Astrocyte of the hippocampus (primary cell): ENCODE results near the gene GSK3B.

Source experiments
- DNase-seq: peaks from one replicate; pipeline ENCODE4 v3.0.0; 2011; ENCODE audit warnings: low read depth, low spot score

Gene GSK3B

DNA sequence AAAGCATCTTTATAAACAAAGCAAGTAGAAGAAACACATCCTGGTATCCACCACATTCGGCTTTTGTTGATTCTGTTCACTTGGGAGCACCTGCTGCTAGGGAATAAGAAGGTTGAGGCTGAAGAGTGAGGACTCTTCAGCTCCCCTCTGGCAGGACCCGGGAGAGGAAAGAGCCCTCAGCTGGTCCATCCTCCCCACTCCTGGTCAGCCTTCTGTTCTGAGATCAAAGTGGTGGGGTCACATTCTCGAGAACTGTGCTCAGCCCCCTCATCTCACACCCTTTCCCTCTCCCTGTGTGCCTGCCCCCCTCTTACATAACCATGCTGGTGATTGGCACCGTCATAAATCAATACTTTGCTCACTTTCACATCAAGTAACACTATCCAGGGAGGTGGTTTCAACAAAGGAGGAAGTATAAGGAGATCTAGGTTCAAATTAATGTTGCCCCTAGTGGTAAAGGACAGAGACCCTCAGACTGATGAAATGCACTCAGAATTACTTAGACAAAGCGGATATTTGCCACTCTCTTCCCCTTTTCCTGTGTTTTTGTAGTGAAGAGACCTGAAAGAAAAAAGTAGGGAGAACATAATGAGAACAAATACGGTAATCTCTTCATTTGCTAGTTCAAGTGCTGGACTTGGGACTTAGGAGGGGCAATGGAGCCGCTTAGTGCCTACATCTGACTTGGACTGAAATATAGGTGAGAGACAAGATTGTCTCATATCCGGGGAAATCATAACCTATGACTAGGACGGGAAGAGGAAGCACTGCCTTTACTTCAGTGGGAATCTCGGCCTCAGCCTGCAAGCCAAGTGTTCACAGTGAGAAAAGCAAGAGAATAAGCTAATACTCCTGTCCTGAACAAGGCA lies 312.7 kb downstream of the GSK3B start, which contains the start of gene NR1I2:
Gene NR1I2 (plus strand): TSS at position 772 of the 869 bp plus-strand sequence.
- DNase-seq = no peak

DNA sequence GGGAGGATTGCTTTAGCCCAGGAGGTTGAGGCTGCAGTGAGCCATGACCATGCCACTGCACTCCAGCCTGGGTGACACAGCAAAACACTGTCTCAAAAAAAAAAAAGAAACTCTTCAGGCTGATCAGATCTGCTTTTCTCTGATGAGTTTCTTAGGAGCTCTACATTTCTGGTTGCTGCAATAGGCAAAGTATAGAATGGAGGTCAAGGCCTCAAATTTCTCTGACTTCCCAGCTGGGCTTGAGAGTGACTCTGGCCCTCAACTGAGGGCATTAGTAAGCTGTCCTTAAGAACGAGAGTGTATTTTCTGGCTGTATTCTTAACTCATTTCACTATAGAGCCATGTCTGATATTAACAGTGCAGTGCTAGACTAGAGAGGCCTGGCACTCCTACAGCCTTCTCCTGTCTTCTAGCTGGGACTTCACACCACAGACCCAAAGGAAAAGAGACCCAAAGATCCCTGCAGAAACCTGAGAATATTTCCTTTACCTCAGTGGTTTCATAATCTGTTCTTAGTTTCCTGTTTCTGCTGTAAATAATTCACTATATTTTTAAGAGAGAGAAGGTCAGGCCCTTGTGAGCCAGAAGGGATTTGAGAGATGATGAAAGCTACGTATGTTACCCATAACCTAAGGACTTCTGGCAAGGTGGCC lies 314.4 kb downstream of the GSK3B start:
- no peak for DNase-seq

GRCh38 chr3:119778811-119779210 lies 315.4 kb downstream of the GSK3B start:
- no peak for DNase-seq

DNA sequence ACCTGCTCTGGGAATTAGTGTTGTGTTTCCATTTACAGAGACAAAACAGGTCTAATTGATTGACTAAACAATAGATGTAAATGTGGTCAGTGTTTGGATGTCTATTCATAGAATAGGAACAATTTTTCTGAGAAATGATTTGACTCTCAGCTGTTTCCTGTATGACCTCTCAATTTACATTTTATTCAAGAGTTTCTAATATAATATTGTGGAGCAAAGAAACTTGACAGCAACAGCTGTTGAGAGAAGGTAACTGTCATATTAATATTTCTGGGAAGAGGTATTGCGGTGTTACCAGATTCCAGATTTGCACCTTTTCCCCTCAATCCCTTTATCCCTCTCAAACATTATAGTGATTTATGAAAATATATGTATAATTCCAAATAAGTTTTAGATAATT lies 316.1 kb downstream of the GSK3B start:
- no peak for DNase-seq

DNA sequence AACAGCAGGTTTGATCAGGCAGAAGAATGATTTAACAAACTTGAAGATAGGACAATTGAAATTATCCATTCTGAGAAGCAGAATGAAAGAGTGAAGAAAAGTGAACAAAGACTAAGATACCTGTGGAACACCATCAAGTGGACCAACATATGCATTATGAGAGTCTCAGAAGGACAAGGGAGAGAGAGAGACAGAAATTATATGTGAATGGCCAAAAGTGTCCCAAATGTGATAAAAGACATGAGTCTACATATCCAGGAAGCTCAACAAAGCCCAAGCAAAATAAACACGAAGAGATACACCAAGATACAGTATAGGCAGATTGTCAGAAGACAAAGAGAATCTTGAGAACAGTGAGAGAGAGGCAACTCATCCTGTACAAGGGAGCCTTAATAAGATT lies 317.9 kb downstream of the GSK3B start:
- DNase-seq = no peak

- DNase-seq = no peak
Measured at GRCh38 chr3:119774444-119774843, 319.8 kb downstream of the GSK3B start.
